HG03045 (cell line): ENCODE results near the gene STAT6.

Experiments used
- ATAC-seq: cut with Tn5 transposase; IDR thresholded peaks from one replicate; pipeline ENCODE4 v1.9.1; 2021; ENCODE audit warnings: mild to moderate bottlenecking, moderate library complexity; ENCODE audit not compliant: unreplicated experiment

STAT6 gene

DNA sequence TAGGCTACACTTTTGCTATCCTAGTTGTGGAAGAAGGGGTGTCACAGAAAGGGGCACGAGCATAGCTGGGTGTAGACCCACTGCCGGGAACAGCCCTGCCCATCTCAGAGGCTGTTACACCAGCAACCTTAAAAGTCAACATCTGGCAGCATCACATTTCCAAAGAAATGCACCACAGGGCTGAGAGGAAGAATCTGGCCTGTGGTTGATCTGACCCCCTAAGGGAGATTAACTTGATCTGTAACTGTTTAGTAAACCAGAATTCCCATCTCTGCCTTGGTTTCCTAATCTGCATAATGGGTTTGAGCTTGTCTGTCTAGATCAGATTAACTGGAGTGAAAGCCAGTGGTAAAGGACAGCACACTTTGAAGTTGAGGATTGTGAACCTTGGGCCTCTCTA lies 34.9 kb upstream of the STAT6 start:
- no peak for ATAC-seq

DNA sequence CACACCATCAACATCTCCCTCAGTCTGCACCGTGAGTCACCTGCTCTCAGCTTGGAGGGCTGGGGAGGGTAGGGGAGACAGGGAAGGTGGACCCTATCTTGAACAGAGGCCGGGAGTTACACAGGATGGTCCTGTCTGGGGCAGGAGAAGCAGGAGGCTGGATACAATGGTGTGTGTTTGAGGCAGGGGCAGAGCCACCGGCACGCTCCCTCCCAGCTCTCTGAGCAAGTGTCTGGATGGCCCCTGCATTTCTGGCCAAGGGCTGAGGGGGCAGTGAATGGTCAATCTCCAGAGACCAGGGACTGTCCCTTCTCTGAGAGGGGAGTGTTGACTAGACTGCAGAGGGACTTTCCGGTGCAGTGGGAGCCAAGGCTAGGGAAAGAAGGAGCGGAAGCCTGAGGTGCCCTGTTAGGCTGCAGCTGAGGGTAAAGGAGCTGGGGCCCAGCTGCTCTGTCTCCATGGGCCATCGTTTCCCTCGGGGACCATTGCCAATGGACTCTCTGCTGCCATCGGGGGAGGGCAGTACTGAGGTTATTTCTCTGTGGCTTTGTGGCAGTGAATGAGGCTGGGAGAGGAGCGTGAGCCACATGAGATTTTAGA lies 34.4 kb upstream of the STAT6 start:
- ATAC-seq: no peak

DNA sequence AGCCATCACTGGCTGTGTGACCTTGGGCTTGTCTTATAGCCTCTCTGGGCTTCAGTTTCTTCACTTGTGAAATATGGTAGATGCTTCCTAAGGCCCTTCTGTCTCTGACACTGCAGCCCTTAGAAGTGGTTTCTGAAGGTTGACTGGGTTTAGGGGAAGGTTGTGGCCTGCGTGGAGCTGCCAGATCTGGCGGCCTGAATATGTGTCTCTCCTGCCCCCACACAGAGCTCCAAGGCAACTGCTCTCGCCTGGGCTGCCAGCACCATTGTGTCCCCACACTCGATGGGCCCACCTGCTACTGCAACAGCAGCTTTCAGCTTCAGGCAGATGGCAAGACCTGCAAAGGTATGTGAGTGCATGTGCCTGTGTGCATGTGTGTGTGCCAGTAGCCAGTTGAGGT lies 32.3 kb upstream of the STAT6 start:
- no peak for ATAC-seq

DNA sequence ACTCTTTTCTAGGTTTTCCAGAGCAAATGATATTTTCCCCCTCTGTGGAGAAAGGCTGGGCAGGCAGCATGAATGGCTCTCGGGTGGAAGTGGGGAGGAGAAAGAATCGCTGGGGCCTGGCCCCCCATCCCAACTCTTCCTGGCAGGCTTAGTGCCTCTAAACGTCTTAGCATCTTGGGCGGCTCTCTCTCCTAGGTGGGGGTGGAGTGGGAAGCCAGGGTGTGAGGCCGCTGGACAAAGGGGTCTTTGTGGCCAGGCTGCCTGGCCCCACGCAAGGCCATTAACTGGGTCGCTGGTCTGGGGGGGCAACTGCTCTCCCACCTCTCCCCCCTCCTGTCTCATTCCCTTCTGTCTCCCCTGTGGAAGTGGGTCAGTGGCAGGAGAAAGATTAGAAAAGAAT lies 31.6 kb upstream of the STAT6 start:
- ATAC-seq: no peak

DNA sequence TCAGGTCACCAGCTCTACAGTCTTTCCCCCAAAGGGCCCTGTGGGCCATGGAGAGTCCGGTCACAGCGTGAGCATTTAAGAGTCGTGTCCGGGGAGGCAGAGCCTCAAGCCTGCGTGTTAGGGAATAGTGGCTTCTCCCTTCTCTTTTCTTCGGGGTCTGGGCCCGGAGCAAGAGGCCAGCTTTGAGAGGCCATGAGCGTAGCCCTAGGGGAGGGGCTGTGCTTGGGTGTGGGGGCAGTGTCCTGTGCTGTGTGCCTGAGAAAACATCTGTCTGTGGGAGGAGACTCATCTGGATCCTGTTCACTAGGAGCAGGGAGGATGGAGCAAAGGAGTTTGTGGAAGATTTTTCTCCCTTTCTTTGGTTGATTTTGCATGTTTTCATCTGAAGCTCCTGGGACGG lies 31.0 kb upstream of the STAT6 start:
- no peak for ATAC-seq

DNA sequence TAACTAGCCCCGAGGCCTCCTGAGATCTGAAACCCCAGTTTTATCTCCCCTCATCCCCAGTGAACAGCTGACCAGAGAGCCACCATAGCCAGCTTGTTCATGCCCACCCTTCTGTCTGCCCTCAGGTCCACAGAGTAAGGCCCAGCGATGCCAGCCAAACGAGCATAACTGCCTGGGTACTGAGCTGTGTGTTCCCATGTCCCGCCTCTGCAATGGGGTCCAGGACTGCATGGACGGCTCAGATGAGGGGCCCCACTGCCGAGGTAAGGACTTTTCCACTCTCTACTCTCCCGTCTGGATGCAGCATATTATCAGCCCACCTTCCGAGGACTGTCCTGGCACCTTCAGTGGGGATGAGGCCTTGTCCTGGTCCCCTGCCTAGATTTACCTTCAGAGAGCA lies 30.1 kb upstream of the STAT6 start:
- ATAC-seq: no peak

DNA sequence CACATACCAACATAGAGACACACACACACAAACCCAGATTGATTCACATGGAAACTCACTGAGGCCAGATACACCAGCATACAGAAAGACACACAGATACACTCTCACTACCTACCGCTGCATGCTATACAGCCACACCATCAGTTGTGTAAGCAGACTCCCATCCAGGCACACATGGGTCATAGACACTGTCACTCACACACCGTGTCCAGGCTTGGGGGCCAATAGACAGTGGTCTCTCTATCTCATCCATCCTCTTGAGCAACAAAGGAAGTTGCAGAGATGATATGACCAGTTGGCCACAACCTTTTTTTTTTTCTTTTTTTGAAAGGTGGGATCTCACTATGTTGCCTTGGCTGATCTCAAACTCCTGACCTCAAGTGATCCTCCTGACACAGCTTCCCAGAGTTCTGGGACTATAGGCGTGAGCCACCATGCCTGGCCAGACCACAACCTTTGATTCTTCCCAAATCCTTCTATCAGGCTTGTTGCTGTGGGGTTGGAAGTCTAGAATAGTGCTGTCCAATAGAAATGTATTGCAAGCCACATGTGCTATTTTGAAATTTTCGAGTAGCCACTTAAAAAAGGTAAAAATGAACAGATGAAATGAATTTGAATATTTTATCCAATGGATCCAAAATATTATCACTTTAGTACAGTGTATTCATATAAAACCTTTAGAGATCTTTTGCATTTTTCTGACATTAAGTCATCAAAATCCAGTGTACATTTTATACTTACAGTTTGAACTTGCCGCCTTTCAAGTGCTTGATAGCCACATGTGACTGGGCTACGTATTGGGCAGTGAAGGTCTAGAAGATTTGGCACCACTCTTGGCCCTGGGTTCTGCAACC lies 28.9 kb upstream of the STAT6 start:
- ATAC-seq: no peak

DNA sequence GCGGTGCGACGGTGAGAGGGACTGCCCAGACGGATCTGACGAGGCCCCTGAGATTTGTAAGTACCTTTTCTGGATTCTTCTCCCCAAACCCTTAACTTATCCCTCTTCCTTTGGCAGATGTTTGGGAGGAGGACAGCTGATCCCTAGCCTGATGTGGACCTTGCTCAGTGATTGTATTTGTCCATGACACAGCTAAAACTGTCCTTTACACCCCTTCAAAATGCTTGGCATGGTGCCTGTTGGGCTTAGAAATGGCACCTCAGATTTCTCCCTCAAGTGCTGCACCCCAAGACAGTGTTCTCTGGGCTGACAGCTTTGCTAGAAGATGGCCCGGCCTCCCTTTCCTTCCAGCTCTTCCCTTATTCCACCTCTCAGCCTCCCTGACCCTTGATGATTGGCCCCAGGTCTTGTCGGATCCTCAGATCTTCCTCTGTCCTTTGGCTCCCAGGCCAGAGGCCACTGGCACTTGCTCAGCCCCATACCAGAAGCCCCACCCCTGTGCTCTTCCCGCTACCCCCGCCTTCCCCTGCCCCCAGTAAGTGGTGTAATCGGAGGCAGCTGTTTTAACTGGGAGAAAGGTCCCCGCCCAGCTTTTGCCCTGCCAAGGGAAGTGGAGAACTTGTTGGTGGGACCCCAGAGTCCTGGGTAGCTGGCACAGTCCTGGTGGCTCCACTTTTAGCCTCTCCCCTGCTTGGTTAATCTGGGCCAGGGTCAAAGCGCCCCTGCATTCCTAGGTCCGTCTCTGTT lies 27.5 kb upstream of the STAT6 start:
- no peak for ATAC-seq

DNA sequence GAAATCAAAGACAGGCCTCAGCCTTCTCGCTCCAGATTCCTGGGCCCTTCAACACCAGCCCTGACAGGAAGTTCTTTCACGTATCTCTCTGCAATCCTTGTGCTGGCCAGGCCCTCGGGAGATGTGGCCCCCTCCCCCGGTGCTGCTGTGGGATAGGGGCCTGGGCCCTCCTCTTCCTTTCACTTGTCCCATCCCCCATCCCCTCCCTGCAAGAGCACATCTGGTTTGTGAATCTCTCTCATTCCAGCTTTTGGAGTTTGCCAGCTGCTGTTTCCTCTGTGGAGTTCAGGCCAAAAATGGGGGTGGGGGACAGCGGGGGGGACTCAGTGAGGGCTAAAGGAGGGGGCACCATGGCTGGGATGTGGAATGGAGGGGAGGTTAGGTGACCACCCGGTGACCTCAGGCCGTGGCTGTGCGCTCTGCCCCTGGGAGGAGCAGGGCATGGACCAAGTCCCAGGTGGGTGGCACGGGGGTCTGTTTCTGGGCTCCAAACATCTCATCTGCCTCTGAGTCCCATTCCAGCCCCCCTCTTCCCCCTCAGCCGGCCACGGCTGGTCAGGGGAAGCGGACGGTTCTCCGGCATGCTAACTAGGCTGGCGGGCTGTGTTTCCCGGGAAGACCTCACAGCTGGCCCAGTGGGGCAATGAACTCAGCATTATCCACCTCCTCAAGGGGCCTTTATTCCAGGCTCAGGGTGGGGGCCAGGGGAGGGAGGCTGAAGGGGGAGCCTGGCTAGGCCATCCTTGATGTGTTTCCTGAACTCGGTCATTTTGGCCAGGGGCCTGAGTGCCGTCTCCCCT lies 24.6 kb upstream of the STAT6 start:
- no peak for ATAC-seq

DNA sequence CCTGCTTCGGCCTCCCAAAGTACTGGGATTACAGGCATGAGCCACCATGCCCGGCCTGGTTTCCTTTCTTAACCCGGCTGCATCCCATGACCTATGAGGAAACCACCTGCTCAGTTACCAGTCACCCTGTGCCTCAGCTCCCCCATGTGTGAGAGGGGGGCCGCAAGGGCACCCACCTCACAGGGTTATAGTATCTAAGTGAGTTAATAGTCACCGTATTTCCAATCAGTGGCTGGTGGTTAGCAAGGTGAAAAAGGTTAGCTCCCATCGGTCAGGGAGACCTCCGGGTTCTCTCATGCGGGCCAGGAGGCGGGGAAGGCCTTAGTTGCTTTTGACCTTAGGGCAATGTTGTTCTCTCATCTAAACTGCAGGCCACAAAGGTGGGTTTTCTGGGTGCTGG lies 23.8 kb upstream of the STAT6 start:
- ATAC-seq: no peak

DNA sequence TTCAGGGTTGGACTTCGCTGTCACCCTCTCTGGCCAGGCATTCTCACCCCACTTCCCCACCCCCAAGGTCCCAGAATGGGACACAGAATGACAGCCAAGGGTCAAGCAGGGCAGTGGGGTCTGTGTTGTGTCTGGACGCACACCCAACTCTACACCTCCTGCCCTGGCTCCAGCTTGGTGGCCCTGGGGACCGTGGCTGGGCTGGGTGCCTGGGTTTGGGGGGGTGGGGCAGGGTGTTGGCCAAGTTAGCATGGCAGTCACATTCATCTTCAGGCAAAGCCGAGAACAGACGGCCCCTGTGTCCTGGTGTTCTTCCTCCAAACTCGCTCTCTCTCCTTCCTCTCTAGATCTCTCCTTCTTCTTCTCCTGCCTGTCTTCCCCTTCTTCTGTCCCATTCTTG lies 22.8 kb upstream of the STAT6 start:
- ATAC-seq: no peak

DNA sequence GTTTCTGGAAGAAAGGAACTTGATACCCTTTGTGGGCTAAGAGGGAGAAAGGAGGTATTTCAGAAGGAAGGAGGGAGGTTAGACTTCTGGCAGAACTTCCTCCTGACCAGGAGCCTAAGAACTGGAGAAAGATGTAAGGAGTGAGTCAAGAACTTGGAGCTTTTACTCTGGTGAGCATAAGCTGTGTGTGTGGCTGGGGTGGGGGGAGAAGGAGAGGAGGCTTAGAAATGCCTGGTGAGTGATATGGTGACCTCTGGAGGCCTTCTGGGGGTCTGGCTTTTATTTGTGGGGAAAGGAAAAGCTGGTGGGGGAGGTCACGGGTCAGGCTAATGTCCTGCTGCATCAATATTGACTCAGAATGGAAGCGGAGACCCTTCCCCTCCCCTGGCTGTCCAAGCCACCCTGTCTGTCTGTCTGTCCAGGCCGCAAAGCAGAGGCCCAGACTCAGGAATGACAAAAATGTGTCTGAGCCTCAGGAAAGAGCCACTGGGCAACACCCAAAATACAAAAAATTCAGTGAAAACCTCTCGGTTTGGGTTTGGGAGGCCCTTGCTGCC lies 21.9 kb upstream of the STAT6 start:
- no peak for ATAC-seq

DNA sequence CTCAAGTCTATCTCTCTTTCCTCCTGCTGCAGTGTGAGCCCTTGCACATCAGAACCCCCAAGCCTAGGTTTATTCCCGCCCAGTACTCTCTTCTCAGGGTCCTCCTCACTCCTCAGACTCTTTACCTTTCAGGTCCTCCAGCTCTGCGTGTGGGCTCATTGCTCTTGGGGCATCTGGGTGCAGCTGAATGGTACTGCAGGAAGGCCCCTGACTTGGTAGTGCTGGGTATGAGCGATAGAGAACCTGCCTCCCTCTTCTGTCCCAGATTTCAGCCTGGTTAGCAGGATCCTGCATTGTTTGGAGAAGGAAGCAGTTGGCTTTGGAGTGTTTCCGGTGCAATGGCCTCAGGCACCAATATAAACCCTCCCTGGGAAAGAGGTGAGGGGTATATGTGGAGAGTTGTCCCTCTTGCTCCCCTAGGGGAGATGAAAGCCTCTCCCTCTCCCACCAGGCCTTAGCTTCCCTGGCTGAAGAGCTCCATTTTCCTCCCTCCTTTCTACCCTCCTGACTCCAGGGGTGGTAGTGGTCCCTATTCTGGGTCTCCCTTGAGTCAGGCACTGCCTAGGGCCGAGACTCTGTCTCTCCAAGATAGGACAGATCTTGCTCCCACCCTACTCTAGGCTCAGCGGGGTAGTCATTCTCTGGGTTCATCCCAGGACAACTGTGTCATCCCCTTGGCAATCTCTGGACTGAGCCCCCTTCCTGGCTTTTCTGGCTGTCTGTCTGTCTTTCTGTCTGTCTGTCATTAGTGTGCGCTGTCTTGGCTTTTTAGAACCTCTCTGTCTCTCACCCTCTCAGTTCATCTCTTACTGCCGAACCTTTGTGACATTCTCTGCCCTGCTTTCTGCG lies 21.0 kb upstream of the STAT6 start:
- no peak for ATAC-seq

DNA sequence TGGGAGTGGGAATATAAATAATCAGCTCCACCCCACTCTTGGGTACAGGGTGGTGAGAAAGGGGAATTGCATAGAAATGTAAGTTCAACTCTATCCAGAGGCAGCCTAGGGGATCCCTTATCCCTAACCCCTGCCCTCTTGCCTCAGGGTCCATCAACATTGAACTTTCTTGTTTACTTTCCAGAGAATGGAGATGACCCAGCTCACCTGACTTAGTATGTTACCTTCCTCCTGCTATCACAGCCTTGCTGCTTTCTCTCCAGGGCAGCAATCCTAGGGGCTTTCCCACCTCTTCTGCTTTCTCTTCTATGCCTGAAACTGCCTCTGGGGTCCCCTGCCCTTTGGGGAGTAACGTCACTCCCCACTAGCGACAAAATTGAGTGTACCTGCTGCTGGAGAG lies 19.8 kb upstream of the STAT6 start:
- ATAC-seq: no peak

DNA sequence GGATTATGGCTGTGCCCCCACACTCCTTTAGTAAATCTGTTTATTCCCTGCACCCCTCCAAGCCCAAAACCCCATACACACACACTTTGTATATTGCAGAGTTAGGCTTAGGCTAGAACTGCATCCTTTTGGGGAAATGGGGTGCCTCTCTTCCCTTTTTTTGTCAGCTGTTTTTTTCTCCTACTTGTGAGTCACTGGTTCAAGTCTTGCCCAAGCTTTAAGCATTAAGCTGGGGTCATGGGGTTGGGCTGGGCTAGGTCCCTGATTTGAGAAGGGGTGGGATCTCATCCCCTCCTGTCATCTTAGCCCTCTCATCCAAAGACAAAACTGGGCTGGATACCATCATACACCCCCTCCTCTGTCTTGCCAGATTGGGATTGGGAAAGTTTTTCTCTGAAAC lies 18.7 kb upstream of the STAT6 start:
- no peak for ATAC-seq

DNA sequence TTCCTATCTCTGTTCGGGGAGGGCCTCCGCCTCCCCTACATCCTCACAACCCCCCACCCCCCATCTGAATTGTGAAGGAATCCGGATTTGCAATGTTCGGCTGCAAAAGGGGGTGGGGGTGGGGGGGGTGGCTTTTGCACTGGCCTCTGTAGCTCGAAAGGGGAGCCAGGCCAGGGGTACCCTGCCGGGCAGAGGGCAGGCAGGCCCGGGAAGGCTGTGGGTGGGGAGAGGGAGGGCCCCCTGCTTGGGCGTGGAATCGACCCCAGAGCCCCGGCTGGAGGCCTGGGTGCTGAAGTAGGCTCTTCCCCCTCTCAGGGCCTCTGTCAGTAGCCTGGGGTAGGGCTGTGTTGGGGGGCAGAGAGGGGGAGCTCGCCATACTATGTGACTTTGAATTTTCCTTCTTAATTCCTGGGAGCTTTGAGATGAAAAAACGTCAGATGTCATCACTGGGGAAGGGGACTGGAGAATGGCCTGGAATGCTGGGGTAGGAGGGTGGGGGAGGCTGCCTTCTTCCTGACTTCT lies 18.2 kb upstream of the STAT6 start:
- no peak for ATAC-seq

DNA sequence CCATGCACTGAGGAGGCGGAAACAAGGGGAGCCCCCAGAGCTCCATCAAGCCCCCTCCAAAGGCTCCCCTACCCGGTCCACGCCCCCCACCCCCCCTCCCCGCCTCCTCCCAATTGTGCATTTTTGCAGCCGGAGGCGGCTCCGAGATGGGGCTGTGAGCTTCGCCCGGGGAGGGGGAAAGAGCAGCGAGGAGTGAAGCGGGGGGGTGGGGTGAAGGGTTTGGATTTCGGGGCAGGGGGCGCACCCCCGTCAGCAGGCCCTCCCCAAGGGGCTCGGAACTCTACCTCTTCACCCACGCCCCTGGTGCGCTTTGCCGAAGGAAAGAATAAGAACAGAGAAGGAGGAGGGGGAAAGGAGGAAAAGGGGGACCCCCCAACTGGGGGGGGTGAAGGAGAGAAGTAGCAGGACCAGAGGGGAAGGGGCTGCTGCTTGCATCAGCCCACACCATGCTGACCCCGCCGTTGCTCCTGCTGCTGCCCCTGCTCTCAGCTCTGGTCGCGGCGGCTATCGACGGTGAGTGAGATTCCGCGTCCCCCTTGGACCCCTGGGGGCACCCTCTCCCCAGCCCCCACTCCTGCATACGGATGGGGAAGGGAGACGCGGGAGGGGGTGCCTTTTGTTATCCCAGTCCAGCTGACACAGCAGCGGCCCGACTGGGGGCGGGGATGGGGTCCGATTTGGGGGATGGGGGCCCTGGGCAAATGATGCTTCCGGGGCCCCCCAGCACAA lies 17.5 kb upstream of the STAT6 start:
- no peak for ATAC-seq

DNA sequence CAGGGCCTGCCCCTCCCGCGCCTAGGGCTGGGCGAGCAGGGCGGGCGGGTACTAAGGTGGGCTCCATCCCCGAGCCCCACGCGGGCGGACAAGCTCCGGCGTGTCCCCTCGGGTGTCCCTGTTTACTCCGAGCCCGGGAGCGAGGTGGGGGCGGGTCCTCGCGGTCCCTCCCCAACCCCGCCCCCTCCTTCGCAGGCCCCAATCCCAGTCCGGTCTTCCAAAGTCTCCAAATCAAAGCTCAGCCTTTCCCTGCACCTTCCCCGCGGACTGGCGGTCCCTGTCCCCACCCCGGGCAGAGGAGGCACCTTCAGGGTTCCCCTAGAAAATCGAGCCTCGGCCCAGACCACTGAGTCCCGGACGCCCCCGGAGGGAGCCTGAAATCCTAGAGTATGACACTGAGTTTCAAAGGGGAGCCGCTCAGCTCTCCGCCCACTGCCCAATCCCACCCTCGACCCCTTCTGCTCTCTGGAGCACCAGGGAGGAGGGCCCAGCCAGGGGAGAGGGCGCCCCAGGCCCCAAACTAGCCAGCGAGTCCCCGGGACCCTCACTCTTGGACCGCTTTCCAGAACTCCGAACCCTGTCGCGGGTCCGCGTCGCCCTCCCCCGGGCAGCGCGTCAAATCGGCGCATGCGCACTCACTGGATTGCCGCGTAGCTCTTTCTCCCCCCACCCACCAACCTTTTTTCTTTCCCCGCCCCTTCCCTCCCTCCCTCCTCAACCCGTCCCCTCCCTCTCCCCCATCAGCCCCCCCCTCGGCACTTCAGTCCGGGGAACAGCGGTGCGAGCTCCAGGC lies 16.8 kb upstream of the STAT6 start, which contains the start of gene LRP1:
Gene LRP1 (plus strand): TSS at position 758 of the 793 bp plus-strand sequence. CDS start 482 bp downstream, outside the sequence.
- no peak for ATAC-seq
